Ovary (tissue), 9 donors: ENCODE results near the gene UNCX. TPM values are rescaled to one million over a fixed set of nuclear protein-coding genes. Genes with fewer than 3 reads are reported as not detected.

Source experiments
- DNase-seq, 5 donors: peaks; one replicate each; pipeline ENCODE4 v3.0.0-alpha.2; 2019 to 2020
- H3K27ac ChIP-seq, 2 donors: fragments of 200-600 bp; one replicate each; pipeline versions ENCODE4 v1.5.1 to v1.8.0; 2019 to 2022
- H3K27me3 ChIP-seq: fragments of 200-600 bp; one replicate; pipeline ENCODE4 v1.8.0; 2022
- H3K36me3 ChIP-seq: fragments of 200-600 bp; sonication (generic); one replicate; pipeline ENCODE4 v1.5.1; 2019
- H3K4me1 ChIP-seq: one replicate; pipeline ENCODE4 v1.8.1; 2013; ENCODE audit warnings: mild to moderate bottlenecking, moderate library complexity; ENCODE audit not compliant: insufficient read depth
- H3K4me3 ChIP-seq: fragments of 200-600 bp; sonication (generic); one replicate; pipeline ENCODE4 v1.5.1; 2017
- H3K9me3 ChIP-seq, 2 donors: fragments of 200-600 bp in 1 of 2; sonication (generic) in 1 of 2; one replicate each; pipeline versions ENCODE4 v1.5.1 to v1.8.1; 2013 to 2019; ENCODE audit warnings: mild to moderate bottlenecking in 1 of 2, moderate library complexity in 1 of 2
- EP300 ChIP-seq: sonication (generic); formaldehyde crosslinking; IDR thresholded peaks from one replicate; pipeline ENCODE4 v1.6.1; 2017; ENCODE audit warnings: antibody characterized with exemption
- POLR2A ChIP-seq: fragments of 450-650 bp; IDR thresholded peaks from one replicate; pipeline ENCODE4 v1.6.1; 2017; ENCODE audit warnings: antibody characterized with exemption, mild to moderate bottlenecking, moderate library complexity
- WGBS, 3 donors: extraction: QIAGEN DNeasy Blood & Tissue Kit in 1 of 3; methylation state at CpG; one replicate each; pipeline versions ENCODE4 v1.1.5 to v1.1.7; 2013 to 2017; 5-methylcytosine and 5-hydroxymethylcytosine counted together
- intact Hi-C, 4 donors: fragments of 100-400 bp; cut with DNase I; formaldehyde crosslinking; loops; one replicate each; pipeline versions ENCODE4 v1.11.0 to v1.15.1; 2022 to 2023
- polyA plus RNA-seq, 2 donors: library from polyadenylated mRNA; stranded (reverse); fragments of 200-250 nt in 1 of 2; fragments of 350-450 nt in 1 of 2; fragmentation: Illumina TruSeq in 1 of 2; extraction: RNeasy Lipid Tissue Mini Kit (QIAGEN cat#74804) in 1 of 2; gene quantifications; one replicate each; pipeline ENCODE4 v1.2.3, GENCODE V29; 2013 to 2014
- total RNA-seq, 7 donors: library from RNA; depleted of rRNA in 2 of 7; stranded (reverse); fragments of >200 nt in 2 of 7; fragmentation: NEBNext Ultra II Directional in 3 of 7; extraction: Animal tissue kit (Norgen Biotek cat#: 25700) in 3 of 7; gene quantifications; one replicate each; pipeline versions ENCODE4 v1.1.0 to v1.2.4, GENCODE V29; 2016 to 2023
- TF ChIP-seq, protein P1 (sequence below), 3 donors: fragments of 450-650 bp in 2 of 3; fragments of 200-600 bp in 1 of 3; IDR thresholded peaks; one replicate each; pipeline versions ENCODE4 v1.5.1 to v1.8.0; 2016 to 2022; ENCODE audit warnings: antibody characterized with exemption in 3 of 3, mild to moderate bottlenecking in 1 of 3
- donor health status: DM: no; HTN: no; CAD: no; lungs with moderate emphysema.
- donor health status: DM: no; HTN: no; CAD: no.
- donor health status: Bipolar disorder and iron deficiency.
- donor health status: DM: yes; HTN: yes; CAD: no.
- donor health status: DM: no; HTN: no; CAD: no.
- donor health status: DM: yes; HTN: yes; CAD: no.

Gene UNCX
- total and polyA plus RNA-seq, 9 donors: not detected

DNA sequence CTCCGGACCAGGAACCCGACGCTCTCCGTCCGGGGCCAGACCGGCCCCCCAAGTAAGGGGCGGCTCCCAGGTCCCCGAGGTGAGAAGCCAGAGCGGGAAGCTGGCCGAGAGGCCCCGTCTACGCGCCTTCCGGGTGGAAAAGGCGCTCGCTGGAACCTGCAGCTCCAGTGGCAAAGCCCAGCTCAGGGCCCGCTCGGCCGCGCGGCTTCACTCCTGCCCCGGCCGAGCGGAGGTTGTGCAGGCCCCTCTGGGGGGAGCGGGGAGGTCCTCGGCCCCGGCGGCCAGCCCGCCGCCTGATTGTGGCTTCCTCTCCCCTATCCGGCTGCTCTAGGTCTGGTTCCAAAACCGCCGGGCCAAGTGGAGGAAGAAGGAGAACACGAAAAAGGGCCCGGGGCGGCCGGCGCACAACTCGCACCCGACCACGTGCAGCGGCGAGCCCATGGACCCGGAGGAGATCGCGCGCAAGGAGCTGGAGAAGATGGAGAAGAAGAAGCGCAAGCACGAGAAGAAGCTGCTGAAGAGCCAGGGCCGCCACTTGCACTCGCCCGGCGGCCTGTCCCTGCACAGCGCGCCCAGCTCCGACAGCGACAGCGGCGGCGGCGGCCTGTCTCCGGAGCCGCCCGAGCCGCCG, 2.9 kb downstream of the UNCX start:
- no peak overlapping the region for H3K4me3 ChIP-seq
- H3K9me3 ChIP-seq: no peaks in the 10 kb centered on the region
- DNase-seq: no peak
- H3K36me3 ChIP-seq: no peaks in the 10 kb centered on the region
- intact Hi-C loops: no loop called here
- TF ChIP-seq, protein P1, sequence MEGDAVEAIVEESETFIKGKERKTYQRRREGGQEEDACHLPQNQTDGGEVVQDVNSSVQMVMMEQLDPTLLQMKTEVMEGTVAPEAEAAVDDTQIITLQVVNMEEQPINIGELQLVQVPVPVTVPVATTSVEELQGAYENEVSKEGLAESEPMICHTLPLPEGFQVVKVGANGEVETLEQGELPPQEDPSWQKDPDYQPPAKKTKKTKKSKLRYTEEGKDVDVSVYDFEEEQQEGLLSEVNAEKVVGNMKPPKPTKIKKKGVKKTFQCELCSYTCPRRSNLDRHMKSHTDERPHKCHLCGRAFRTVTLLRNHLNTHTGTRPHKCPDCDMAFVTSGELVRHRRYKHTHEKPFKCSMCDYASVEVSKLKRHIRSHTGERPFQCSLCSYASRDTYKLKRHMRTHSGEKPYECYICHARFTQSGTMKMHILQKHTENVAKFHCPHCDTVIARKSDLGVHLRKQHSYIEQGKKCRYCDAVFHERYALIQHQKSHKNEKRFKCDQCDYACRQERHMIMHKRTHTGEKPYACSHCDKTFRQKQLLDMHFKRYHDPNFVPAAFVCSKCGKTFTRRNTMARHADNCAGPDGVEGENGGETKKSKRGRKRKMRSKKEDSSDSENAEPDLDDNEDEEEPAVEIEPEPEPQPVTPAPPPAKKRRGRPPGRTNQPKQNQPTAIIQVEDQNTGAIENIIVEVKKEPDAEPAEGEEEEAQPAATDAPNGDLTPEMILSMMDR (IDR thresholded peaks at IDR 0.05): no peak
- TF ChIP-seq POLR2A: no peak
- no peak for TF ChIP-seq EP300
- no peak overlapping the region for H3K27ac ChIP-seq
- peaks cover 13% of the 10 kb centered on the region for H3K27me3 ChIP-seq
- WGBS, 3 donors: 1 to 2% (median 1%) methylated on average over 25 to 66 of the region's 66 CpGs
- no peaks in the 10 kb centered on the region for H3K4me1 ChIP-seq

DNA sequence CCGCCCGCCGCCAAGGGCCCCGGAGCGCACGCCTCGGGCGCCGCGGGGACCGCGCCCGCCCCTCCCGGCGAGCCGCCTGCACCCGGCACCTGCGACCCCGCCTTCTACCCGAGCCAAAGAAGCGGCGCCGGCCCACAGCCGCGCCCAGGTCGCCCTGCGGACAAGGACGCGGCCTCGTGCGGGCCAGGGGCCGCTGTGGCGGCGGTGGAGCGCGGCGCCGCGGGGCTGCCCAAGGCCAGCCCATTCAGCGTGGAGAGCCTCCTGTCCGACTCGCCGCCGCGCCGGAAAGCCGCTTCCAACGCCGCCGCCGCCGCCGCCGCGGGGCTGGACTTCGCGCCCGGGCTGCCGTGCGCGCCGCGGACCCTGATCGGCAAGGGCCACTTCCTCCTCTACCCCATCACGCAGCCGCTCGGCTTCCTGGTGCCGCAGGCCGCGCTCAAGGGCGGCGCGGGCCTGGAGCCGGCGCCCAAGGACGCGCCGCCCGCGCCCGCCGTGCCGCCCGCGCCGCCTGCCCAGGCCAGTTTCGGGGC, 3.5 kb downstream of the UNCX start:
- no peak for DNase-seq
- TF ChIP-seq, protein P1 (IDR thresholded peaks at IDR 0.05): no peak
- no peaks in the 10 kb centered on the region for H3K4me1 ChIP-seq
- peaks cover 13% of the 10 kb centered on the region for H3K27me3 ChIP-seq
- no peak overlapping the region for H3K27ac ChIP-seq
- intact Hi-C loops: no loop called here
- H3K36me3 ChIP-seq: no peaks in the 10 kb centered on the region
- no peaks in the 10 kb centered on the region for H3K9me3 ChIP-seq
- 1 to 2% (median 1%) methylated on average over 9 to 87 of the region's 87 CpGs for WGBS, 3 donors
- no peak overlapping the region for H3K4me3 ChIP-seq

DNA sequence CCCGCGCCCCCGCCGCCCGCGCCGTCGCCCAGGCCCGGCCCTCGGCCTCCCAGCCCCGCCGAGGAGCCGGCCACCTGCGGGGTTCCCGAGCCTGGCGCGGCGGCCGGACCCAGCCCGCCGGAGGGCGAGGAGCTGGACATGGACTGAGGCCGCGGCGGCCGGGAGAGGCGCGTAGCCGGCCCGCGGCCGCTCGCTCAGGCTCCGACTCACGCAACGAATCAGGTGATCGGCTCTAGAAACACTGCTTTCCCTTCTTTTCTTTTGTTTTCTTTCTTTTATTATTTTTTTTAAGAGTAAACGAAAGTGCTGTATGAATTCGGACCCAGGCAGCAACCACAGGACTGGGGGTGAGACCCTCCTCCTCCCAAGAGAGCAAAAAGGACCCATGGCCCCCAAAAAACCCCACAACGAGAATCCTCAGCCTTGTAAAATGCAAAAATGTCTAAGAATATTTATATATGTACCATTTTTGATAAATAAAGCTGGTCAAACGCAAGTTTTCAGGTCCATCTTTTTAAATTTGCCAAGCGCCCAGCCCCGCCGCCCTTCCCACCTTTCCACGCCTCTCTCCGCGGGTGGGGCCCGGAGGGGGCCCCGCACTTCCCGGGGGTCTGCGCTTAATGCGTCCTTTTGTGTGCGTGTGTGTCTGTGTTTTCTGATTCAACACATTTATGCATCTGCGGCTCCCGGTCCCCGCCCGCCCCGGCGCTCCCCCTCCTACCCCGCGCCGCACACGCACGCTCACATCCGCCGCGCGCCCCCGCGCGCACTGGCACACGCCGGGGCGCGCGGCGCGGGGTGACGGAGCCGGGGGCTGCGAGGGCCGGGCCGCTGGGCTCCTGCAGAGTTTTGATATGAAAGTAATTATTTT, 4.4 kb downstream of the UNCX start:
- no peak overlapping the region for H3K4me3 ChIP-seq
- TF ChIP-seq EP300: no peak
- TF ChIP-seq, protein P1 (IDR thresholded peaks at IDR 0.05): no peak
- TF ChIP-seq POLR2A: no peak
- DNase-seq: no peak
- no peak overlapping the region for H3K27ac ChIP-seq
- H3K27me3 ChIP-seq: peaks cover 11% of the 10 kb centered on the region
- no peaks in the 10 kb centered on the region for H3K9me3 ChIP-seq
- 3 to 4% (median 4%) methylated on average over 63 to 83 of the region's 83 CpGs for WGBS, 3 donors
- intact Hi-C loops: no loop called here
- no peaks in the 10 kb centered on the region for H3K36me3 ChIP-seq
- peaks cover 2% of the 10 kb centered on the region for H3K4me1 ChIP-seq

DNA sequence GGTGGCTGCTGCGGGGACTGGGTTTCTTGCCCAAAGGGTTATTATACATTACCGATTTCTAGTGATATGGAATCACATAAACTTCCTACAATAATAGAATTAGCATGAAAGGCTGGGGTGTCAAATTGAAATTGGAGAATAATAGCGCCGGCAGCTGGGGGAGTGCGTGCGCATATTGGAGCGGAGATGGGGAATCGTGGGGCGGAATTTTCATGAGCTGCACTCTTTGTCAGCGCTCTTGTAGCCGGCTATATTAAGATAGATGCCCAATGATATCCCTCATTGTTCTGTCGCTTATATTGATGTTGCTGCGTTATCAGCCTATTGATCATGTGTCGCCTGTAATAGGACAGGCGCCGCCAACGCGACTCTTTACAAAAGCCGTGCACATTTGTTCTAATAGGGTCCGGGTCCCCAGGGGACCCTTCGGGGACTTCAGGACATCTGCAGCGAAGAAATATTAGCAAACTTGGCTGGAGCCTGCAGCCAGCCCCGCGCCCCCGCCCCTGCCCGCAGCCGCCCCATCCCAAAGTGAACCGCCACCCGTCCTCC, 5.1 kb downstream of the UNCX start:
- H3K27me3 ChIP-seq: peaks cover 14% of the 10 kb centered on the region
- TF ChIP-seq, protein P1 (IDR thresholded peaks at IDR 0.05): no peak
- TF ChIP-seq POLR2A: no peak
- no peak for TF ChIP-seq EP300
- intact Hi-C loops: no loop called here
- no peaks in the 10 kb centered on the region for H3K36me3 ChIP-seq
- no peaks in the 10 kb centered on the region for H3K9me3 ChIP-seq
- peaks cover 2% of the 10 kb centered on the region for H3K4me1 ChIP-seq
- no peak overlapping the region for H3K4me3 ChIP-seq
- 6 to 9% (median 7%) methylated on average over 23 to 29 of the region's 29 CpGs for WGBS, 3 donors
- H3K27ac ChIP-seq: no peak overlapping the region
- no peak for DNase-seq
